GM13977 (cell line): ENCODE data around the gene PATL2.
A peak's percentile ranks its signal among the peaks of the same experiment; 100 is the strongest.
"Not testable (repeated sequence)": the region's sequence is repeated elsewhere in the genome, so short reads cannot be mapped to it uniquely, and the experiment has no call there.

Experiments
- DNase-seq: peaks from one replicate; pipeline ENCODE4 v3.0.0; 2012; ENCODE audit warnings: low spot score
- in situ Hi-C: fragments of 300-500 bp; cut with MboI; formaldehyde crosslinking; loops from one replicate; pipeline ENCODE4 v1.12.0; 2022; ENCODE audit warnings: low sequenced_read_pairs, low pct_unique_long_range_greater_than_20kb, mixed read lengths, inconsistent platforms; ENCODE audit not compliant: unreplicated experiment
- TF ChIP-seq, protein P1 (sequence below): IDR thresholded peaks from 2 replicates; pipeline ENCODE4 v1.5.1; 2012; ENCODE audit warnings: mild to moderate bottlenecking, control low read depth; ENCODE audit not compliant: insufficient read depth; ENCODE audit errors: extremely low read depth, missing control alignments

PATL2 gene

DNA sequence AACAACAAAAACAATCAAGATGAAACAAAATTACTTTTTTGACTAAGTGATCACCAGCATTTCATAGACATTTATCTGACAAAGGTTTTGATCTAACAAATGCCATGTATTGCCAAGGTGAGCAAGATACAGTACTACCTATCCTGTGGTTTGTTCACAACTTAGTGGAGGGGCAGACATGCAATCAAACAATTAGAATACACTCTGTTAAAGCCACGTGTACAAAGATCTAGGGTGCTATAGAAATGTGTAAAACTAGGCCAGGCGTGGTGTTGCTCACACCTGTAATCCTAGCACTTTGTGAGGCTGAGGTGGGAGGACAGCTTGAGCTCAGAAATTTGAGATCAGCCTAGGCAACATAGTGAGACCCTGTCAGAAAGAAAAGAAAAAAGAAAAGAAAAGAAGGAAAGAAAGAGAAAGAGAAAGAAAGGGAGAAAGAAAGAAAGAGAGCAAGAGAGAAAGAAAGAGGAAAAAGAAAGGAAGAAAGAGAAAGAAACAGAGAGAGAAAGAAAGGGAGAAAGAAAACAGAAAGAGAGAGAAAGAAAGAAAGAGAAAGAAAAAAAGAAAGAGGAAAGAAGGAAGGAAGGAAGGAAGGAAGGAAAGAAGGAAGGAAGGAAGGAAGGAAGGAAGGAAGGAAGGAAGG lies 23.8 kb upstream of the PATL2 start:
- TF ChIP-seq, protein P1, sequence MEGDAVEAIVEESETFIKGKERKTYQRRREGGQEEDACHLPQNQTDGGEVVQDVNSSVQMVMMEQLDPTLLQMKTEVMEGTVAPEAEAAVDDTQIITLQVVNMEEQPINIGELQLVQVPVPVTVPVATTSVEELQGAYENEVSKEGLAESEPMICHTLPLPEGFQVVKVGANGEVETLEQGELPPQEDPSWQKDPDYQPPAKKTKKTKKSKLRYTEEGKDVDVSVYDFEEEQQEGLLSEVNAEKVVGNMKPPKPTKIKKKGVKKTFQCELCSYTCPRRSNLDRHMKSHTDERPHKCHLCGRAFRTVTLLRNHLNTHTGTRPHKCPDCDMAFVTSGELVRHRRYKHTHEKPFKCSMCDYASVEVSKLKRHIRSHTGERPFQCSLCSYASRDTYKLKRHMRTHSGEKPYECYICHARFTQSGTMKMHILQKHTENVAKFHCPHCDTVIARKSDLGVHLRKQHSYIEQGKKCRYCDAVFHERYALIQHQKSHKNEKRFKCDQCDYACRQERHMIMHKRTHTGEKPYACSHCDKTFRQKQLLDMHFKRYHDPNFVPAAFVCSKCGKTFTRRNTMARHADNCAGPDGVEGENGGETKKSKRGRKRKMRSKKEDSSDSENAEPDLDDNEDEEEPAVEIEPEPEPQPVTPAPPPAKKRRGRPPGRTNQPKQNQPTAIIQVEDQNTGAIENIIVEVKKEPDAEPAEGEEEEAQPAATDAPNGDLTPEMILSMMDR = no peak
- no peak for DNase-seq
- in situ Hi-C loops = no loop called here

DNA sequence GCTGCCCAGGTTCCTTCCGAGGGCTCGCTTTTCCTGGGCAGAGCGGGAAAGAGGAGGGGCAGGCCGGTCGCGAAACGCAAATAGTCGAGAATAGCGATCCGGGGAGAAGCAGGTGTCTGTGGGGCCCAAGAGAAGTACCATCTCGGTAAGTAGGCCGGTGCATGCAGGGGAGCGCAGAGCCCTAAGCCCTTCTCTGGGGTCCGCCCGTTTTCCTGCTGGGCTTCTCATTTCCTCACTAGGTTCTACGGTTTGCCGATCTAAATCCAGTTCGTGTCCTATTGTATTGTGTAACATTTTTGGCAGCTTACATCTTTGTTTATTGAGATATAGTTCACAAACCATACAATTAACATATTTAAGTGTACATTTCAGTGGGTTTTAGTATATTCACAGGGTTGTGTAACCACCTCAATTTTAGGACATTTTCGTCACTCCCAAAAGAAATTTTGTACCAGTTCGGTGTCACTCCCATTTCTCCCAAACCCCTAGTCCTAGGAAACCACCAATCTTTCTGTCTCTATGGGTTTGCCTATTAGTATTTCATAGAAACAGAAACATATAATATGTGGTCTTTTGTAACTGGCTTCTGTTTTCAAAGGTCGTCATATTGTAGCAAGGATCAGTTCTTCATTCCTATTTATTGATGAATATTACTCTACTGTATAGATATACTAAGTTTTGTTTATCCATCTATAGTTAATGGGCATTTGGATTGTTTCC lies 18.4 kb upstream of the PATL2 start:
- TF ChIP-seq, protein P1 = no peak
- no peak for DNase-seq
- in situ Hi-C loops = no loop called here

DNA sequence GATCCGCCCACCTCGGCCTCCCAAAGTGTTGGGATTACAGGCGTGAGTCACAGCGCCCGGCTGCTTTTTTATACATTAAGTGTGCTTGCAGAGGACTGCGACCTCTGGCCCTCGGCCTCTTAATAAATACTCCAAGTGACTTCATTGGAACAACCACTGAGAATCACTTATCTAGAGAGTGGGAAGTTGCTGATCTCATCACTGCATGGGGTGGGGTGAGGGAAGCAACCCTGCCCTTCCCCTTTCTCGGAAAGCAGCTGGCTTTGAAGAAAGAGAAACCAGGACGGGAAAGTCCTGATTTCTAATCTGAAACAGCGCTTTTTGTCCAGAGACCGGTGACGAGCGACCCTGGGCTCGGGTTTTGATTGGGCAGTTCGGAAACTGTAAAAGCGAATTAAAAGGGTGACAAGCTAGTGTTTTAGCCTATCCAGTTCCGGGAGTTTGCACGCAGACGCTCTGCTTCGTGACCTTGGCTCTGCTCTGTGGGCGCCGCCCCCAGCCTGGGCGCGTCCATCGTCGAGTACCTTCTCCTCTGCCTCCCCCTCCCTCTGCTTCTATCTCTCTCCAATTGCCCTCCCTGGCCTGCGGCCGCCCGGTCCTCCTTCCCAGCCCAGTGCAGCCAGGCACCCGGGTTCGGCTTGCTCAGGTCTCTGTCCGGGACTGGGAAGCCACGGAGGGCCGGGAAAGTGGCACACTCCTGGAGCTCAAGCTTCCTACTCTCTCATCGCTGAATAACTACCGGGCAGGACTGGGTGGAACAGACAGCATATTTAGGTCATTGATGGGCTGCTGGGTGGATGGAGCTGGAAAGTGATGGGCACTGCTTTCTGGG lies 17.7 kb upstream of the PATL2 start:
- TF ChIP-seq, protein P1 = no peak
- in situ Hi-C loops = no loop called here
- DNase-seq = peak; percentile 80

DNA sequence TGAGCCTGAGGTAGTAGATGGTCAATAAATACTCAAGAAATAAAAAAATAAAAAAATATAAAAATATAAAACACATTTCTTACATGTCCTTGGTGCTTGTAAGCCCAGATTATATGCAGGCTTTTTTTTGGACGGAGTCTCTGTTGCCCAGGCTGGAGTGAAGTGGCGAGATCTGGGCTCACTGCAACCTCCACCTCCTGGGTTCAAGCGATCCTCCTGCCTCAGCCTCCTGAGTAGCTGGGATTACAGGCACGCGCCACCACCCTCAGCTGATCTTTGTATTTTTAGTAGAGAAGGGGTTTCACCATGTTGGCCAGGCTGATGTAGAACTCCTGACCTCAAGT lies 17.1 kb upstream of the PATL2 start:
- DNase-seq, in situ Hi-C loops: not testable (repeated sequence)

DNA sequence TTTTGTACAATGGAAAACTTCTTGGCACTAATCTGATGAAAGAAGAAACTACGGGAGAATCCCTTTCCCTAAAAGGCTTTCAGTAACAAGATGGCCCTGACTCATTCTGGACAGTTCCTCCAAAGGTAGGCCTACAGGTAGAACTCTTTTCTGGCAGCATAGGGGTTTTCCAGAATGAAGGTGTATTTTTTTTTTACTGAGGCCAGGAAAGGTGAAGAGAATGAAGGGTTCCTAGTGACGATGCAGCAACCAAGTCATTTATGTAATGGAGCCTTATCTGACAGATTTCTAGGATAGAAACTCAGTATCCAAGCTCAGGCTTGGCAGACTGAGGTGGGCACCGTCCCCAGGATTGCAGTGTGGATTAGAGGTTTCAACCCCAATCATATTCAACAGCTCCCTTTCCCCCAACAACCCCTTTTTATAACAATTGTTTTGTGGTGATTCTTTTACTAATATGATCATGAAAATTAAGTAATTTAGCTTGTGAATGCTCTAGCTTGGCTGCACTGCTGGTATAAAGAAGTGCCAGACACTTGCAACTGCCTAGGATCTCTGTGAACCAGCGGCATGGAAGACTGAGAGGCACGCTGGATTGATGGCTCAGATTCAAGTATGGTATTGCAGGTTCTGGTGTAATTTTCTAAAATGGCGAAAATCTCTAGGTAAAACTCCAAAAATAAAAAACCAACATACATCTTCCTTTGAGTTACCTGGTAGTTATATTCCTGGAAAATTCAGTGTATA lies 16.5 kb upstream of the PATL2 start:
- no peak for DNase-seq
- TF ChIP-seq, protein P1 = no peak
- in situ Hi-C loops = no loop called here

DNA sequence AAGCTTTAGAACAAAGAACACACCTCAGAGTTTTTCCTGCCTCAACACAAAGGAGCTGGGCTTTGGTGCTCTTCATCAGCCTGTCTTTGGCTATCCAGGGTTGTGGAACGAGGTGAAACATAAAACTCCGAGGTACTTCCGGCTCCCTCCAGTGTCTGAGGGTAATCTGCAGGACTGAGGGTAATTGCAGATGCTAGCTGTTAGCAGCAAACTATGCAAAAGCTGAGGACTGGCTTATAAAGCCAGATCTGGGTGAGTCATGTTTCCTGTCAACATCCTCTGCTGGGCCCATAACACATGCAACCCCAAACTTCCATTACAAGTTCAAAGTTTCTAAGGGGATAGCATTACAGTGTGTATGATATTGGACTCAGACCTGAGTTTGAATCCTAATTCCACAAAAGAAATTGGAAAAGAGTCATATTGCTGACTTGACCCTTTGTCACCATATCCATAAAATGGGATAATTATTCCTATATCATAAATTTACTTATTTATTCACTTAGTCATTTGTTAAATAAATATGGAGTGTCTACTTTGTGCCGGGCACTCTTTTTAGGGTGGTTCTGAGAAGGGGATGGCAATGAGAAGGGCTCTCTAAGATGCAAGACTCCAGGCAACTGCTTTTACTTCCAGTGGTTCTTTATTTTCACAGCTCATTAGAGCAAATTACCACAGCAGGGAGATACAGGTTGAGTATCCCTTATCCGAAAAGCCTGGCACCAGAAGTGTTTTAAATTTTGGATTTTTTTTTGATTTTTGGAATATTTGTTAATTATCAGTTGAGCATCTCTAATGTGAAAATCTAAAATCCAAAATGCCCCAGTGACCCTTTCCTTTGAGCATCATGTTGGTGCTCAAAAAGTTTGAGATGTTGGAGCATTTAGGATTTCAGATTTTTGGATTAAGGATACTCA lies 15.7 kb upstream of the PATL2 start:
- peak; percentile 59 for DNase-seq
- in situ Hi-C loops = no loop called here
- TF ChIP-seq, protein P1 = no peak
